ENCODE results near the gene PSMA5. TPM values are rescaled to one million over a fixed set of nuclear protein-coding genes. Genes with fewer than 3 reads are reported as not detected.

The PSMA5 gene
- total RNA-seq, 2 experiments from 2014 or later = 53.3 to 152 TPM

GRCh38 chr1:109470245-109470644 lies 44.0 kb upstream of the PSMA5 start:
- POLR2A ChIA-PET = interaction anchor here (0.7 kb wide), 6 partner anchors 43 to 705 kb away, joined by 3 to 8 read pairs (median 6); no protein-coding TSS in a partner anchor
- Histone ChIP-seq H3K79me2 (ENCODE audit: insufficient read depth, low read depth, low read length) (no peaks in the 10 kb centered on the region), H3K4me3 (ENCODE audit: low read depth, low read length, poor library complexity, severe bottlenecking) (no peak overlapping the region), H3K36me3 (ENCODE audit: insufficient read depth, low read length) (no peaks in the 10 kb centered on the region), H4K20me1 (ENCODE audit: insufficient read depth, low read length) (no peaks in the 10 kb centered on the region), H3K9me3 (ENCODE audit: low read length) (no peaks in the 10 kb centered on the region), H3K4me2 (ENCODE audit: low read length) (no peak overlapping the region), H2AFZ (ENCODE audit: low read length) (no peak overlapping the region), H3K27ac (ENCODE audit: low read depth, low read length, poor library complexity, severe bottlenecking) (no peak overlapping the region), H3K4me1 (ENCODE audit: insufficient read depth, low read length, poor library complexity, severe bottlenecking) (no peaks in the 10 kb centered on the region), H3K9me2 (ENCODE audit: insufficient read depth, low read length) (no peaks in the 10 kb centered on the region)
- no TSS peak for BruUV-seq (replicated peaks)
- no peak for TF ChIP-seq CTCF (conservative IDR thresholded peaks at IDR 0.05; ENCODE audit: low read length)
- TF ChIP-seq EZH2phosphoT487 (IDR thresholded peaks at IDR 0.05; ENCODE audit: borderline replicate concordance, low read depth, low read length) = no peak
- intact Hi-C loops (cut with micrococcal nuclease; ENCODE audit: unreplicated experiment) = no loop called here
- no peak for DNase-seq (ENCODE audit: low spot score)
- CTCF ChIA-PET (ENCODE audit: unreplicated experiment) = no interaction called here

- intact Hi-C loops (cut with micrococcal nuclease; ENCODE audit: unreplicated experiment) = no loop called here
- Histone ChIP-seq H3K4me3 (ENCODE audit: low read depth, low read length, poor library complexity, severe bottlenecking) (no peak overlapping the region), H3K4me2 (ENCODE audit: low read length) (no peak overlapping the region), H3K9me3 (ENCODE audit: low read length) (no peaks in the 10 kb centered on the region), H3K27ac (ENCODE audit: low read depth, low read length, poor library complexity, severe bottlenecking) (no peak overlapping the region), H3K36me3 (ENCODE audit: insufficient read depth, low read length) (no peaks in the 10 kb centered on the region), H3K4me1 (ENCODE audit: insufficient read depth, low read length, poor library complexity, severe bottlenecking) (no peaks in the 10 kb centered on the region), H3K79me2 (ENCODE audit: insufficient read depth, low read depth, low read length) (no peaks in the 10 kb centered on the region), H3K9me2 (ENCODE audit: insufficient read depth, low read length) (no peaks in the 10 kb centered on the region), H4K20me1 (ENCODE audit: insufficient read depth, low read length) (no peaks in the 10 kb centered on the region), H2AFZ (ENCODE audit: low read length) (no peak overlapping the region)
- ChIA-PET CTCF (ENCODE audit: unreplicated experiment) (no interaction called here), POLR2A (interaction anchor here (0.7 to 1.3 kb wide), 2 partner anchors 9 to 71 kb away, joined by 3 to 6 read pairs; no protein-coding TSS in a partner anchor)
- BruUV-seq (replicated peaks) = no TSS peak
- TF ChIP-seq EZH2phosphoT487 (IDR thresholded peaks at IDR 0.05; ENCODE audit: borderline replicate concordance, low read depth, low read length) (no peak), CTCF (conservative IDR thresholded peaks at IDR 0.05; ENCODE audit: low read length) (no peak)
- no peak for DNase-seq (ENCODE audit: low spot score)
Measured at GRCh38 chr1:109468903-109469302, 42.7 kb upstream of the PSMA5 start.

GRCh38 chr1:109468061-109468460 lies 41.8 kb upstream of the PSMA5 start:
- Histone ChIP-seq H3K4me1 (ENCODE audit: insufficient read depth, low read length, poor library complexity, severe bottlenecking) (no peaks in the 10 kb centered on the region), H3K79me2 (ENCODE audit: insufficient read depth, low read depth, low read length) (no peaks in the 10 kb centered on the region), H4K20me1 (ENCODE audit: insufficient read depth, low read length) (no peaks in the 10 kb centered on the region), H3K9me3 (ENCODE audit: low read length) (no peaks in the 10 kb centered on the region), H3K4me3 (ENCODE audit: low read depth, low read length, poor library complexity, severe bottlenecking) (no peak overlapping the region), H3K4me2 (ENCODE audit: low read length) (no peak overlapping the region), H3K36me3 (ENCODE audit: insufficient read depth, low read length) (no peaks in the 10 kb centered on the region), H3K27ac (ENCODE audit: low read depth, low read length, poor library complexity, severe bottlenecking) (no peak overlapping the region), H2AFZ (ENCODE audit: low read length) (no peak overlapping the region), H3K9me2 (ENCODE audit: insufficient read depth, low read length) (no peaks in the 10 kb centered on the region)
- CTCF ChIA-PET (ENCODE audit: unreplicated experiment) = no interaction called here
- no TSS peak for BruUV-seq (replicated peaks)
- no peak for TF ChIP-seq EZH2phosphoT487 (IDR thresholded peaks at IDR 0.05; ENCODE audit: borderline replicate concordance, low read depth, low read length)
- no peak for TF ChIP-seq CTCF (conservative IDR thresholded peaks at IDR 0.05; ENCODE audit: low read length)
- POLR2A ChIA-PET = interaction anchor here (1.3 kb wide), 1 partner anchor 8 kb away, joined by 3 read pairs; no protein-coding TSS in a partner anchor
- no peak for DNase-seq (ENCODE audit: low spot score)
- intact Hi-C loops (cut with micrococcal nuclease; ENCODE audit: unreplicated experiment) = no loop called here

Measured in OCI-LY7 (cell line).